HepG2 (cell line): ENCODE measurements around the gene KCNJ13. TPM values are rescaled to one million over a fixed set of nuclear protein-coding genes. Genes with fewer than 3 reads are reported as not detected.

ENCODE experiments used
- ATAC-seq: fragments of 200-7000 bp; cut with Tn5 transposase; 3 replicates; pipeline ENCODE4 v1.9.1; 2020; ENCODE audit warnings: mild to moderate bottlenecking, moderate library complexity
- BruUV-seq: library from RNA; stranded (reverse); fragments of 400-500 nt; replicated peaks from 2 replicates; lab custom pipeline; 2021; lab: Mats Ljungman, UMichigan
- CTCF ChIA-PET: fragments of 300-600 bp; formaldehyde crosslinking; extraction: SDS; loops from one replicate; lab custom pipeline; 2021; ENCODE audit warnings: low total read pairs, inconsistent platforms, low intra/inter-chr PET ratio; lab: Yijun Ruan, JAX
- POLR2A ChIA-PET: fragments of 350-600 bp; sonication (Branson Sonifier 250); formaldehyde crosslinking; loops from one replicate; lab custom pipeline; 2020; ENCODE audit warnings: antibody characterized with exemption, inconsistent platforms; lab: Yijun Ruan, JAX
- DNase-seq: peaks from one replicate; pipeline ENCODE4 v3.0.0-alpha.2; 2015; ENCODE audit warnings: low spot score
- FAIRE-seq: peaks from 3 replicates; lab custom pipeline; 2011; peaks lifted over from hg19 to GRCh38; lab: Jason Lieb, UNC
- H2AFZ ChIP-seq: one replicate; pipeline ENCODE4 v1.6.1; 2011; ENCODE audit warnings: low read length, inconsistent platforms
- H3K27ac ChIP-seq: fragments of 300-600 bp; 3 replicates; pipeline ENCODE4 v1.8.0; 2011; ENCODE audit warnings: mixed run types, mild to moderate bottlenecking, mixed read lengths, low read length, inconsistent platforms; ENCODE audit not compliant: insufficient read depth; ENCODE audit errors: extremely low read length
- H3K27me3 ChIP-seq, 2 experiments: fragments of 200-600 bp in 1 of 2; 2 replicates in 1 of 2; 3 replicates in 1 of 2; pipeline versions ENCODE4 v1.6.0 to v1.8.0; 2011; ENCODE audit warnings: low read length in 2 of 2, mild to moderate bottlenecking in 2 of 2, moderate library complexity in 2 of 2, inconsistent platforms in 1 of 2; ENCODE audit not compliant: insufficient read depth in 2 of 2, control insufficient read depth in 1 of 2
- H3K36me3 ChIP-seq, 2 experiments: fragments of 200-600 bp in 1 of 2; replicated peaks in 1 of 2; 2 replicates in 1 of 2; 3 replicates in 1 of 2; pipeline versions ENCODE4 v1.5.1 to v1.8.0; 2011; ENCODE audit warnings: low read length in 2 of 2, inconsistent platforms in 1 of 2; ENCODE audit not compliant: insufficient read depth in 2 of 2, control insufficient read depth in 1 of 2
- H3K4me1 ChIP-seq: 2 replicates; pipeline ENCODE4 v1.5.1; 2012; ENCODE audit warnings: low read length, inconsistent platforms; ENCODE audit not compliant: insufficient read depth
- H3K4me2 ChIP-seq: 2 replicates; pipeline ENCODE4 v1.6.0; 2011; ENCODE audit warnings: low read depth, low read length, inconsistent platforms
- H3K4me3 ChIP-seq, 3 experiments: fragments of 200-600 bp in 1 of 3; sonication (generic), shearing (Covaris generic) in 1 of 3; replicated peaks in 1 of 3; 2 replicates each; pipeline ENCODE4 v1.5.1; 2011 to 2016; ENCODE audit warnings: low read length in 3 of 3, inconsistent platforms in 2 of 3, low read depth in 2 of 3, mild to moderate bottlenecking in 2 of 3, control low read depth in 1 of 3, mixed read lengths in 1 of 3; ENCODE audit not compliant: insufficient read depth in 1 of 3
- H3K79me2 ChIP-seq: one replicate; pipeline ENCODE4 v1.6.1; 2011; ENCODE audit warnings: low read length, inconsistent platforms; ENCODE audit not compliant: insufficient read depth
- H3K9ac ChIP-seq: 2 replicates; pipeline ENCODE4 v1.6.0; 2011; ENCODE audit warnings: mild to moderate bottlenecking, low read depth, low read length, inconsistent platforms; ENCODE audit not compliant: insufficient read depth
- H3K9me3 ChIP-seq: 2 replicates; pipeline ENCODE4 v1.5.1; 2012; ENCODE audit warnings: mild to moderate bottlenecking, low read length
- H4K20me1 ChIP-seq: 2 replicates; pipeline ENCODE4 v1.6.0; 2011; ENCODE audit warnings: inconsistent platforms, mild to moderate bottlenecking, low read length, moderate library complexity; ENCODE audit not compliant: insufficient read depth
- ELF4 ChIP-seq: sonication (generic); formaldehyde crosslinking; IDR thresholded peaks from 2 replicates; pipeline ENCODE4 v1.5.0; 2020; ENCODE audit warnings: missing genetic modification reagents, mild to moderate bottlenecking, moderate library complexity, borderline replicate concordance
- FOXK1 ChIP-seq: sonication (generic); formaldehyde crosslinking; IDR thresholded peaks from 2 replicates; pipeline ENCODE4 v1.4.0; 2020; ENCODE audit warnings: low read depth, missing genetic modification reagents, borderline replicate concordance
- LBX2 ChIP-seq: sonication (generic); formaldehyde crosslinking; IDR thresholded peaks from 2 replicates; pipeline ENCODE4 v1.5.0; 2020; ENCODE audit warnings: missing genetic modification reagents, mild to moderate bottlenecking, borderline replicate concordance
- LCORL ChIP-seq, 2 experiments: fragments of 450-650 bp in 1 of 2; sonication (generic) in 1 of 2; formaldehyde crosslinking in 1 of 2; IDR thresholded peaks; 2 replicates each; pipeline versions ENCODE4 v1.5.0 to v1.6.1; 2017 to 2020; ENCODE audit warnings: antibody characterized with exemption in 1 of 2, missing genetic modification reagents in 1 of 2
- MYNN ChIP-seq: sonication (generic); formaldehyde crosslinking; IDR thresholded peaks from 2 replicates; pipeline ENCODE4 v1.4.0; 2020; ENCODE audit warnings: mild to moderate bottlenecking, low read depth, missing genetic modification reagents
- NFIB ChIP-seq: sonication (generic); formaldehyde crosslinking; IDR thresholded peaks from 2 replicates; pipeline ENCODE4 v1.9.0; 2021; ENCODE audit warnings: missing genetic modification reagents, mild to moderate bottlenecking, borderline replicate concordance
- PTBP1 ChIP-seq: fragments of 200-400 bp; formaldehyde crosslinking; IDR thresholded peaks from 2 replicates; pipeline ENCODE4 v1.6.1; 2018; ENCODE audit warnings: low read length, low read depth; ENCODE audit not compliant: poor library complexity, severe bottlenecking
- SIN3A ChIP-seq: IDR thresholded peaks from 2 replicates; pipeline ENCODE4 v1.6.1; 2011; ENCODE audit warnings: low read depth, mild to moderate bottlenecking, control low read depth, low read length, borderline replicate concordance
- SMAD9 ChIP-seq: sonication (generic); formaldehyde crosslinking; IDR thresholded peaks from 2 replicates; pipeline ENCODE4 v1.5.1; 2020; ENCODE audit warnings: mild to moderate bottlenecking, missing genetic modification reagents
- THRA ChIP-seq: sonication (generic); formaldehyde crosslinking; IDR thresholded peaks from 2 replicates; pipeline ENCODE4 v1.4.0; 2020; ENCODE audit warnings: missing genetic modification reagents, borderline replicate concordance
- ZFYVE20 ChIP-seq: sonication (generic); formaldehyde crosslinking; IDR thresholded peaks from 2 replicates; pipeline ENCODE4 v1.8.0; 2023; ENCODE audit warnings: low read depth, mild to moderate bottlenecking, moderate library complexity, missing genetic modification reagents, borderline replicate concordance
- ZNF235 ChIP-seq: sonication (generic); formaldehyde crosslinking; IDR thresholded peaks from 2 replicates; pipeline ENCODE4 v1.8.1; 2023; ENCODE audit warnings: mild to moderate bottlenecking, missing genetic modification reagents, borderline replicate concordance
- ZNF557 ChIP-seq: sonication (generic); formaldehyde crosslinking; IDR thresholded peaks from 2 replicates; pipeline ENCODE4 v1.4.0; 2020; ENCODE audit warnings: missing genetic modification reagents
- ZNF773 ChIP-seq: sonication (generic); formaldehyde crosslinking; IDR thresholded peaks from 2 replicates; pipeline ENCODE4 v1.4.0; 2020; ENCODE audit warnings: missing genetic modification reagents, borderline replicate concordance
- WGBS: methylation state at CpG from one replicate; pipeline ENCODE4 v1.1.6; 2017; ENCODE audit warnings: low lambda C conversion rate; 5-methylcytosine and 5-hydroxymethylcytosine counted together
- in situ Hi-C: cut with HindIII; loops from 2 replicates; pipeline ENCODE4 v1.10.0; 2017; ENCODE audit warnings: low pct_unique_long_range_greater_than_20kb; ENCODE audit not compliant: extremely low pct_ligation_motif_present
- intact Hi-C: fragments of 100-400 bp; cut with micrococcal nuclease; formaldehyde crosslinking; loops from one replicate; pipeline ENCODE4 v1.10.0; 2022; ENCODE audit not compliant: unreplicated experiment
- polyA plus RNA-seq, 8 experiments: library from polyadenylated mRNA; depleted of rRNA in 3 of 8; stranded (reverse) in 7 of 8; unstranded in 1 of 8; fragments of >200 nt; fragmentation: Illumina TruSeq in 4 of 8; extraction: Trizol in 4 of 8; gene quantifications; 2 replicates each; pipeline versions ENCODE4 v1.2.1 to v1.2.3, GENCODE V29; 2011 to 2016; ENCODE audit warnings: low read depth in 4 of 8, missing spikeins in 1 of 8, mixed read lengths in 1 of 8; ENCODE audit not compliant: insufficient read depth in 1 of 8
- total RNA-seq, 5 experiments: library from RNA; depleted of rRNA; stranded (reverse); fragments of >200 nt; fragmentation: Illumina TruSeq; extraction: Trizol; gene quantifications; 2 replicates each; pipeline ENCODE4 v1.2.3, GENCODE V29; 2016; ENCODE audit warnings: low read depth in 1 of 5

KCNJ13 gene
- total and polyA plus RNA-seq, 2 of the 13 experiments (the other 11 are each of a cell fraction or from before 2014, with no cell fraction given): not detected

GRCh38 chr2:232750135-232750671, 26.2 kb downstream of the KCNJ13 start:
- 88% methylated on average over 4 of the region's 4 CpGs for WGBS
- no peak for FAIRE-seq
- ATAC-seq: no peak
- Histone ChIP-seq H3K27ac (no peak overlapping the region), H3K4me2 (no peak overlapping the region), H3K27me3 (no peaks in the 10 kb centered on the region), H3K9ac (no peak overlapping the region), H4K20me1 (no peaks in the 10 kb centered on the region), H3K4me1 (no peaks in the 10 kb centered on the region), H3K79me2 (no peaks in the 10 kb centered on the region), H3K9me3 (no peaks in the 10 kb centered on the region)
- POLR2A ChIA-PET: no interaction called here
- in situ Hi-C loops: no loop called here
- TF ChIP-seq LBX2 (no peak), FOXK1 (CRISPR knock-in tag) (no peak), ZFYVE20 (no peak), PTBP1 (no peak)
- TF ChIP-seq, all 625 proteins: peak for 0
- H2AFZ ChIP-seq: no peak overlapping the region
- no peak overlapping the region for H3K4me3 ChIP-seq
- BruUV-seq: no TSS peak
- H3K36me3 ChIP-seq: peaks cover 11 to 60% of the 10 kb centered on the region in 2 experiments
- CTCF ChIA-PET: no interaction called here
- no peak for DNase-seq
- intact Hi-C loops: no loop called here

GRCh38 chr2:232749331-232749730, 27.0 kb downstream of the KCNJ13 start:
- DNase-seq (no peak), ATAC-seq (no peak), FAIRE-seq (no peak)
- H3K36me3 ChIP-seq: peaks cover 11 to 65% of the 10 kb centered on the region in 2 experiments
- no peak overlapping the region for H3K4me2 ChIP-seq
- no peak overlapping the region for H3K27ac ChIP-seq
- in situ Hi-C loops (no loop called here), intact Hi-C loops (loop anchor here (10.0 kb wide), 1 partner anchor 145 kb away; no protein-coding TSS in a partner anchor)
- no peaks in the 10 kb centered on the region for H3K9me3 ChIP-seq
- H3K27me3 ChIP-seq: no peaks in the 10 kb centered on the region
- no peak overlapping the region for H2AFZ ChIP-seq
- H3K4me1 ChIP-seq: peaks cover 5% of the 10 kb centered on the region; the same call in 1 of the 2 replicates
- no peak overlapping the region for H3K4me3 ChIP-seq
- BruUV-seq: no TSS peak
- no peaks in the 10 kb centered on the region for H4K20me1 ChIP-seq
- ChIA-PET CTCF (no interaction called here), POLR2A (no interaction called here)
- TF ChIP-seq LCORL (IDR thresholded peaks at IDR 0.05) (no peak), LCORL (CRISPR knock-in tag; IDR thresholded peaks at IDR 0.05) (no peak), SIN3A (no peak), MYNN (CRISPR knock-in tag) (no peak), ZNF235 (CRISPR knock-in tag) (no peak), THRA (CRISPR knock-in tag) (no peak), ZNF773 (no peak), ZNF557 (CRISPR knock-in tag) (no peak), ELF4 (no peak), NFIB (CRISPR knock-in tag) (no peak), SMAD9 (CRISPR knock-in tag) (no peak)
- no peak overlapping the region for H3K9ac ChIP-seq
- no peaks in the 10 kb centered on the region for H3K79me2 ChIP-seq
- WGBS: 96% methylated on average over 3 of the region's 3 CpGs
